Lower leg skin (tissue), 4 donors: ENCODE data around the gene FAM78A. TPM values are rescaled to one million over a fixed set of nuclear protein-coding genes. Genes with fewer than 3 reads are reported as not detected.

Experiments used
- DNase-seq, 2 donors: peaks; one replicate each; pipeline ENCODE4 v3.0.0-alpha.2; 2019; ENCODE audit warnings: low spot score in 2 of 2
- H3K4me3 ChIP-seq: fragments of 200-600 bp; sonication (generic); 2 replicates; pipeline ENCODE4 v1.5.1; 2017; ENCODE audit warnings: mild to moderate bottlenecking, low read depth; ENCODE audit not compliant: poor library complexity, severe bottlenecking
- CTCF ChIP-seq, 3 donors: fragments of 450-650 bp; IDR thresholded peaks; one replicate each; pipeline ENCODE4 v1.5.1; 2016; ENCODE audit warnings: antibody characterized with exemption in 3 of 3, mild to moderate bottlenecking in 3 of 3, moderate library complexity in 2 of 3
- POLR2A ChIP-seq, 2 donors: fragments of 450-650 bp; IDR thresholded peaks; one replicate each; pipeline ENCODE4 v1.6.1; 2016 to 2017; ENCODE audit warnings: antibody characterized with exemption in 2 of 2, mild to moderate bottlenecking in 1 of 2, moderate library complexity in 1 of 2
- WGBS, 2 donors: methylation state at CpG; one replicate each; pipeline ENCODE4 v1.1.5; 2018; 5-methylcytosine and 5-hydroxymethylcytosine counted together
- intact Hi-C: fragments of 100-400 bp; cut with DNase I; formaldehyde crosslinking; loops from one replicate; pipeline ENCODE4 v1.15.0; 2023; ENCODE audit warnings: low total_unique reads
- total RNA-seq, 4 donors: library from RNA; depleted of rRNA; stranded (reverse); fragments of >200 nt; gene quantifications; one replicate each; pipeline ENCODE4 v1.1.0, GENCODE V29; 2016

Gene FAM78A
- total RNA-seq, 4 donors from 2014 or later: 0.55 to 1.7 (median 1.2) TPM

- intact Hi-C loops: no loop called here
- 57 to 76% methylated on average over 9 to 10 of the region's 11 CpGs for WGBS, 2 donors
- TF ChIP-seq POLR2A (IDR thresholded peaks at IDR 0.05) (no peak), CTCF (IDR thresholded peaks at IDR 0.05) (no peak)
- H3K4me3 ChIP-seq: no peak overlapping the region
- no peak for DNase-seq
Measured at GRCh38 chr9:131303381-131304321, 27.3 kb upstream of the FAM78A start.

DNA sequence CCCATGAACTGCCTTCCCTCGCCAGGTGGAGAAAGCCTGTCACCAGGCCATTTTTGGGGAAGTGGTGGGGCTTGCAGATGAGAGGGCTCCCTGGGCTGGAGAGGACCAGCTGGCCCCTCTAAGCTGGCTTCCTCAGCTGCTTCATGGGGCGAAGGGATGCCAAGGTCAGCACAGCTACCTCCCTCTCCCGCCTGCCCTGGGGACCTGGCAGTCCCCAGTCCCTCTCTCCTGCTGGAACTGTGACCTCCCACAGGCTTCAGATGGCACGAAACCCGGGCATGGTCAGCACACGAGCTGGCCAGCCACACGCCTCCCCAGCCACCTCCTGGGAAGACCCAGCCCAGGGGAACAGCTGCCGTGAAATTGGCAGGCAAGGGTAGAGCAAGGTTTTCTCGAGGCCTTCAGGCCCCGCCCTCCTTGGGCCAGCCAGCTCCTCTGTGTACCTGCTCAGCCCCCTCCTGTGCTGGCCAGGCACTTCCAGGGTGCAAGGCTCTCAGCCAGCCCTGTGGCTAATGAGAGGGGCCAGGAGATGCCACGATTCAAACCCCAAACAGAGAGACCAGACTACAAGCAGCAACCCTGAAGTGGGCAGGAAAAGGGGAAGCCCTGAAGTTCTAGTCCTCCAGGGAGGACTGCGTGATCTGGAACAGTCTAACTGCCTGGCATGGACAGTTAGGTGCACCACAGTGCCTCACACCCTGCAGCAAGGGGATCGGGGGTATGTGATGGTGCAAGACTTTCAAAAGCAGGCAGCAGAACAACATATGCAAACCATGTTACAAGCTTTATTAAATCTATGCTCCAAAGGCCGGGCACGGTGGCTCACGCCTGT, 26.1 kb upstream of the FAM78A start:
- intact Hi-C loops: no loop called here
- no peak overlapping the region for H3K4me3 ChIP-seq
- 73% methylated on average over 13 to 14 of the region's 16 CpGs for whole genome bisulfite sequencing, 2 donors
- no peak for TF ChIP-seq POLR2A (IDR thresholded peaks at IDR 0.05)
- TF ChIP-seq CTCF (IDR thresholded peaks at IDR 0.05): no peak
- no peak for DNase-seq

GRCh38 chr9:131300444-131300843, 24.1 kb upstream of the FAM78A start:
- intact Hi-C loops: no loop called here
- no peak for DNase-seq
- TF ChIP-seq CTCF (IDR thresholded peaks at IDR 0.05) (no peak), POLR2A (IDR thresholded peaks at IDR 0.05) (no peak)
- no peak overlapping the region for H3K4me3 ChIP-seq

- 73 to 75% methylated on average over 5 of the region's 5 CpGs for WGBS, 2 donors
- intact Hi-C loops: no loop called here
- DNase-seq: no peak
- no peak overlapping the region for H3K4me3 ChIP-seq
- TF ChIP-seq CTCF (IDR thresholded peaks at IDR 0.05) (no peak), POLR2A (IDR thresholded peaks at IDR 0.05) (no peak)
Measured at GRCh38 chr9:131299961-131300347, 23.6 kb upstream of the FAM78A start.

DNA sequence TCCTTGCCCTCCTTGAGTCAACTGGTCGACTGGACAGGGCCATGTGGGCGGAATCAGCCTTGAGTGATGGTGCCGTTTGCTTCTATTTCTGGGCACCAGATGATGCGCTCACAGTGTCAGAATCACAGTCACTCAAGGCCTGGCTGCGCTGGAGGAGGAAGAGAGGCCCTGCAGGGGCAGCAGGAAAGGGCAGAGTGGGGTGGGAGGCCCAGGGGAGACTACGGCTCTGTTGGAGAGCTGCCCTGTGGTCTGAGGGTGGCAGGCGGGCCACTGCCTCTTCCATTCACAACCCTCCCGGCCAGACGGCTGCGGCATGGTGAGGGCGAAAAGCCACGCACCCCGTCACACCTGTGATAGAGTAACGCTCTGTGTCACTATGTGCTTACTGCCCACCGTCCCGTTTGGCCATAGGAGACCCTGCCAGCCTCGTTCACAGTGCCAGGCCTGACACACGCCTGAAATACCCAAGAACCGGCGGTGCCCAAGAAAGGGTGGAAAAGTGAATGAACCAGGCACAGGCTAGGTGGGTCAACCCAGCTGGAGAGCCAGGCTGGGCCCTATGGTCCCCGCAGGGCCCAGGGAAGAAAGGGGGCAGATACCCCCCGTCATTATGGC, 23.1 kb upstream of the FAM78A start:
- intact Hi-C loops: no loop called here
- DNase-seq: no peak
- no peak overlapping the region for H3K4me3 ChIP-seq
- 71 to 73% methylated on average over 19 to 22 of the region's 22 CpGs for WGBS, 2 donors
- no peak for TF ChIP-seq POLR2A (IDR thresholded peaks at IDR 0.05)
- no peak for TF ChIP-seq CTCF (IDR thresholded peaks at IDR 0.05)
